Pulmonary artery endothelial cell (primary cell): ENCODE results near the gene ABCB1. TPM values are rescaled to one million over a fixed set of nuclear protein-coding genes. Genes with fewer than 3 reads are reported as not detected.
"Not testable (repeated sequence)": the region's sequence is repeated elsewhere in the genome, so short reads cannot be mapped to it uniquely, and the experiment has no call there.

Source experiments
- DNase-seq: peaks from one replicate; pipeline ENCODE4 v3.0.0-alpha.2; 2011; ENCODE audit warnings: low read depth, low spot score
- total RNA-seq: library from RNA; depleted of rRNA; stranded (reverse); fragments of >200 nt; gene quantifications from 2 replicates; pipeline ENCODE4 v1.2.3, GENCODE V29; 2014

The ABCB1 gene
- total RNA-seq, 1 donor from 2014 or later: 5.1 TPM

DNA sequence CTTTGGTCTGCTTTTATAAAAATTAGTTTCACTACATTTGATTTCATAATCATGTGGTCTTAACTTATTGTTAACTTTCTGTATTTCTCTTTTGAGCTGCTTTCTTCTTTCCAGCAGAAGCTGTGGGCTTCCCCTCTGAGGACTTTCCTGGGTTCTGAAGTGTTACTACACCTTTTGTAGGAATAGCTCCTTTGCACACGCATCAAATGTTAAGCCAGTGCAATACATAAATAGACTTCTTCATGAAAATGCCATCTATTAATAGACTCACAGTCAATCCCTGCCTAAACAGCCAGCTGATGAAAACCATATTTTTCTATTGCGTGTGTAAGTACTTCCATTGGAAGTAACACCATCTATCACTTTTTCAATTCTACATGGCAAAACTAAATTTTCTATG lies 126.7 kb downstream of the ABCB1 start:
- no peak for DNase-seq

DNA sequence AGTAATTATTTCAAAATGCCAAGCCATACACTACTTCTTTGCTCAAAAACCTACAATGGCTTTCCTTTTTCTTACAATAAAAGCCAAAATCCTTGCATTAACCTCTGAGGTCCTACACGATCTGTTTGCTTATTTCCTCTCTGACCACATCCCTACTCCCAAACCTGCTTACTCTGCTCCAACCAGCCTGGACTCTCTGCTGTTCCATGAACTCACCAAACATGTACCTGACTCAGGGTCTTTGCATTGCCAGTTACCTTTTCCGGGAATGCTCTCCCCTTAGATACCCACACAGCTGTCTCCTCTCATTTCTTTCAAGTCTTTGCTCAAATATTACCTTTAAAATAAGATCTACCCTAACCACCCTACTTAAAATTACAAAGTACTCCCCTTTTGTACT lies 127.5 kb downstream of the ABCB1 start:
- no peak for DNase-seq

DNA sequence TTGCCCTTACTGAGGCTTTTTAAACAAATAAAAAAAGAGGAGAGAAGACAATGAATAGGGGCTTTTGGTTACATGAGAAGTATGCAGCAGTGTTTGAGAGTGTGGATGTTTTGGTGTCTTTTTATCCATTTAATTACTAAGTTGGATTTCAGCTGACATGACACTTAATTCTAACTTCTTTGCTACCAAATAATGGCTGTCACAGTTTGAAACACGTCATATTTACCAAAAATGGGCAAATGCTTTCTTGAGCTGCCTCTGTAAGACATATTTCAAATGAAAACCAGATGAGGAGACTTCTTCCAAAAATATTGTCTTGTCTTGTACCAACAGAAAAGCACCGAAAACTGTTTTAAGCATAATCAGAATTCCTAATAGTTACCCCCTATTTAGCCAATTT lies 129.2 kb downstream of the ABCB1 start:
- no peak for DNase-seq

DNA sequence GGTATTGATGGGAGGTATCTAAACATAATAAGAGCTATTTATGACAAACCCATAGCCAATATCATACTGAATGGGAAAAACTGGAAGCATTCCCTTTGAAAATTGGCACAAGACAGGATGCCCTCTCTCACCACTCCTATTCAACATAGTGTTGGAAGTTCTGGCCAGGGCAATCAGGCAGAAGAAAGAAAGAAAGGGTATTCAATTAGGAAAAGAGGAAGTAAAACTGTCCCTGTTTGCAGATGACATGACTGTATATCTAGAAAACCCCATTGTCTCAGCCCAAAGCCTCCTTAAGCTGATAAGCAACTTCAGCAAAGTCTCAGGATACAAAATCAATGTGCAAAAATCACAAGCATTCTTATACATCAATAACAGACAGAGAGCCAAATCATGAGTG lies 131.5 kb downstream of the ABCB1 start:
- DNase-seq: not testable (repeated sequence)

DNA sequence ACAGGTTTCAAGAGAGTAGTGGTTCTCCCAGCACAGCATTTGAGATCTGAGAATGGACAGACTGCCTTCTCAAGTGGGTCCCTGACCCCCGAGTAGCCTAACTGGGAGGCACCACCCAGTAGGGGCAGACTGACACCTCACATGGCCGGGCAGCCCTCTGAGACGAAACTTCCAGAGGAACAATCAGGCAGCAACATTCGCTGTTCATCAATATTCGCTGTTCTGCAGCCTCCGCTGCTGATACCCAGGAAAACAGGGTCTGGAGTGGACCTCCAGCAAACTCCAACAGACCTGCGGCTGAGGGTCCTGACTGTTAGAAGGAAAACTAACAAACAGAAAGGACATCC lies 135.2 kb downstream of the ABCB1 start:
- not testable (repeated sequence) for DNase-seq

DNA sequence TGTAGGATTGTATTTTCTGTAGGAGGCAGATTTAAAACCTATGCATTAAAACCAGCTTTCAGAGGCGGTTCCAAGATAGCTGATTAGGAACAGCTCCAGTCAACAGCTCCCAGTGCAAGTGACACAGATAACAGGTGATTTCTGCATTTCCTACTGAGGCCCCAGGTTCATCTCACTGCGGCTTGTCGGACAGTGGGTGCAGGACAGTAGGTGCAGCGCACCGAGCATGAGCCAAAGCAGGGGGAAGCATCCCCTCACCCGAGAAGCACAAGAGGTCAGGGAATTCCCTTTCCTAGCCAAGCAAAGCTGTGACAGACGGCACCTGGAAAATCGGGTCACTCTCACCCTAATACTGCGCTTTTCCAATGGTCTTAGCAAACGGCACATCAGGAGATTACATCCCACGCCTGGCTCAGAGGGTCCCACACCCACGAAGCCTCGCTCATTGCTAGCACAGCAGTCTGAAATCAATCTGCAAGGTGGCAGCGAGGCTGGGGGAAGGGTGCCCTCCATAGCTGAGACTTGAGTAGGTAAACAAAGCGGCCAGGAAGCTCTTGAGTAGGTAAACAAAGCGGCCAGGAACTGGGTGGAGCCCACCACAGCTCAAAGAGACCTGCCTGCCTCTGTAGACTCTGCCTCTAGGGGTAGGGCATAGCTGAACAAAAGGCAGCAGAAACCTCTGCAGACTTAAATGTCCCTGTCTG lies 135.7 kb downstream of the ABCB1 start:
- not testable (repeated sequence) for DNase-seq

DNA sequence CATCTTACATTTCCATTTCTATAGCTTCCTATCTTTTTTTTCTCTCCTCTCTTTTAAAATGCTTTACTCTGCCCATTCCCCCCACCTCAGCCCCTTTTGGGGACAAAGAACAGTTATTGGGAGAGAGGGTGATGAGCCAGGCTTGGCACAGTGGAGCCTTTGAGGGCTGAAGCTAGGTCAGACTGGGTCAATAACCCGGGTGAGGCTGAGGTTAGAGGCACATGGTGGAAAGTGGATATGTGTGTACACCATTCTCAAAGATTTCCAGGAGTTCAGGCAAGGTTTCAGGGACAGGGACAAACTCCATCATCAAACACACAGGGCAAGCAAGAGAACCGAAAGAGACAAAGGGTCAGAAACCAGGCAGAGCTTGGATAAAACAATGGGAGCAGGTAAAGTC lies 136.7 kb downstream of the ABCB1 start:
- no peak for DNase-seq

DNA sequence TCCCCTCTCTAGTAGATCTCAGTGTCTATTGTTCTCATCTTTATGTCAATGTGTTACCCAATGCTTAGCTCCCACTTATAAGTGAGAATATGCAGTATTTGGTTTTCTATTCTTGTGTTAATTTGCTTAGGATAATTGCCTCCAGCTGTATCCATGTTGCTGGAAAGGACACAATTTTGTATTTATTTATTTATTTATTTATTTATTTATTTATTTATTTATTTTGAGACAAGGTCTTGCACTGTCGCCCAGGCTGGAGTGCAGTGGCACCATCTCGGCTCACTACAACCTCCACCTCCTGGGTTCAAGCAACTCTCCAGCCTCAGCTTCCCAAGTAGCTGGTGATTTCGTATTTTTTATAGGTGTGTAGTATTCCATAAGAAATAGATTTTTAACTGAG lies 140.2 kb downstream of the ABCB1 start:
- not testable (repeated sequence) for DNase-seq

DNA sequence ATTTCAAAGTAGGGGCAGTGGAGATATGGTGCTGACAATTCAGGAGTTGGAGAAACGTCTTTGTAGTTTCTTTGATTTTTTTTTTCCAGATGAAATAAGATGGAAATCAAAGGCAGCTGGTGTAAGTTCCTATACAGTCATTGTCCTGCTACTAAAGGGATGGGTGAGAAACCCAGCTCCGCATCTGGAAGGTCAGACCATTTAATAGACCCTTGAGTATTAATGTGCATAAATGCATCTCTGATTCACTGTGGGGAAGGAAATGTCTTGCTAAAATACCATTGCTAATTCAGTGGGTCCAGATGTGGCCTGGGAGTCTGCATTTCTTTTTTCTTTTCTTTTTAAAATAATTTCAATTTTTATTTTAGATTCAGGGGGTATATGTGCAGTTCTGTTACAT lies 140.7 kb downstream of the ABCB1 start:
- no peak for DNase-seq

DNA sequence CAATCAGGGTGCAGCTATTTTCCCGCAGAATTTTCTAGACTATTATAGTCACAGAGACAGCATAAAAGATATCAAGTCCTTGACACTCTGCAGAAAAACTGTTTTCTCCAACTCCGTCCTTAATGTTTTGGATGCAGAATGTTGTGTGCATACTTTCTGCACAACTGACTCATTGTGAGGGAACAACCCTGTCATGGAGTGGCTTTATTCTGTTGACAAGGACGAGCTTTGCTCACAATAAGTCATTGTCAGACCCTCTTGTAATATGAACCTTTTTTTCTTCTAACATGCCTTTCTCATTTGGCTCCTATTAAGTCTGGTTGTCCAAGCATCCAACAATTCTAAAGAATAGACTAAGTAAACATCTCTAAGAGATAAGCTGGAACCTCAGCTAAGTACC lies 142.5 kb downstream of the ABCB1 start:
- no peak for DNase-seq

DNA sequence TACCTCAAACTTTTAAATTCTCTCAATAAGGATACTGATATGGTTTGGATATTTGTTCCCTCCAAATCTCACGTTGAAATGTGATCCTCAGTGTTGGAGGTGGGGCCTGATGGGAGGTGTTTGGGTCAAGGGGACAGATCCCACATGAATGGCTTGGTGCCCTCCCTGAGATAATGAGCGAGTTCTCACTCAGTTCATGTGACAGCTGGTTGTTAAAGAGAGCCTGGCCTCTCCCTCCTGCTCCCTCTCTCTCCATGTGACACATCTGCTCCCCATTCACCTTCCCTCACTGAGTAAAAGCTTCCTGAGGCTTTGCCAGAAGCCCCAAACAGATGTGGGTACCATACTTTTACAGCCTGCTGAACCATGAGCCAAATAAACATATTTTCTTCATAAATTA lies 144.4 kb downstream of the ABCB1 start:
- DNase-seq: no peak

Other genes with a start within 250 kb of the ABCB1 start
- 0.11 TPM in 1 of 2 replicates, not detected in the other for gene ABCB4, start 125.2 kb downstream of the ABCB1 start, total RNA-seq
- 1.3 and 1.7 TPM in 2 replicates for gene RUNDC3B, start 27.5 kb upstream of the ABCB1 start, total RNA-seq